Loucy (cell line): ENCODE measurements around the gene BCAS2.

ENCODE experiments used
- CTCF ChIP-seq: fragments of 200-600 bp; sonication (generic); conservative IDR thresholded peaks from 2 replicates; pipeline ENCODE4 v1.5.1; 2014; ENCODE audit warnings: mild to moderate bottlenecking, antibody characterized with exemption, low read length
- EZH2phosphoT487 ChIP-seq: fragments of 200-600 bp; IDR thresholded peaks from 2 replicates; pipeline ENCODE4 v1.6.1; 2018; ENCODE audit warnings: antibody characterized with exemption, mild to moderate bottlenecking, moderate library complexity, borderline replicate concordance

GRCh38 chr1:114551400-114551799 is 30.0 kb downstream of the BCAS2 start:
- TF ChIP-seq CTCF, result no peak
- no peak for TF ChIP-seq EZH2phosphoT487
